HG03354 (cell line): ENCODE results near the gene ZG16.
"Not testable (repeated sequence)": the region's sequence is repeated elsewhere in the genome, so short reads cannot be mapped to it uniquely, and the experiment has no call there.

ENCODE experiments used
- ATAC-seq: cut with Tn5 transposase; IDR thresholded peaks from one replicate; pipeline ENCODE4 v1.9.1; 2021; ENCODE audit warnings: mild to moderate bottlenecking; ENCODE audit not compliant: unreplicated experiment, poor library complexity, severe bottlenecking

Gene ZG16

DNA sequence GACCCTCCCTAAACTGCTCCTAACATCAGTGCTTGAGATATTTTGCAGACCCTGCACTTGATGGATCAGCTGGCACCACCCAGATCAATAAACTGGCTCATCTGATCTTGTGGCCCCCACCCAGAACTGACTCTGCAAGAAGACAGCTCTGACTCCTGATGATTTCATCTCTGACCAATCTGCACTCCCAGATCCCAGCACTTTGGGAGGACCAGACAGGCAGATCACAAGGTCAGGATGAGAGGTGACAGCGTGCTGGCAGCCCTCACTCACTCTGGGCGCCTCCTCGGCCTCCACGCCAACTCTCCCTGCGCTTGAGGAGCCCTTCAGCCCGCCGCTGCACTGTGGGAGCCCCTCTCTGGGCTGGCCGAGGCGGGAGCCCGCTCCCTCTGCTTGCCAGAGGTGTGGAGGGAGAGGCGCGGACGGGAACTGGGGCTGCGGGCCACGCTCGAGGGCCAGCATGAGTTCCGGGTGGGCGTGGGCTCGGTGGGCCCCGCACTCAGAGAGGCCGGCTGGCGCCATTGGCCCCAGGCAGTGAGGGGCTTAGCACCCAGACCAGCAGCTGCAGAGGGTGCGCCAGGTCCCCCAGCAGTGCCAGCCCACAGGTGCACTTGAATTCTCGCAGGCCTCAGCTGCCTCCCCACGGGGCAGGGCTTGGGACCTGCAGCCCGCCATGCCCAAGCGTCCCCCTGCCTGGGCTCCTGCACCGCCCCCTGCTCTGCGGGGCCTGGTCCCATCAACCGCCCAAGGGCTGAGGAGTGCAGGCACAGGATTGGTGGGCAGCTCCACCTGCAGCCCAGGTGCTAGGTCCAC is 29.9 kb upstream of the ZG16 start:
- no peak for ATAC-seq

DNA sequence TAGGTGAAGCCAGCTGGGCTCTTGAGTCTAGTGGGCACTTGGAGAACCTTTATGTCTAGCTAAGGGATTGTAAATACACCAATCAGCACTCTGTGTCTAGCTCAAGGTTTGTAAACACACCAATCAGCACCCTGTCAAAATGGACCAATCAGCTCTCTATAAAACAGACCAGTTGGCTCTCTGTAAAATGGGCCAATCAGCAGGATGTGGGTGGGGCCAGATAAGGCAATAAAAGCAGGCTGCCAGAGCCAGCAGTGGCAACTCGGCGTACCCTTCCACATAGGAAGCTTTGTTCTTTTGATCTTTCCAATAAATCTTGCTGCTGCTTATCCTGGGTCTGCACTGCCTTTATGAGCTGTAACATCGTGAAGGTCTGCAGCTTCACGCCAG is 29.3 kb upstream of the ZG16 start:
- not testable (repeated sequence) for ATAC-seq

DNA sequence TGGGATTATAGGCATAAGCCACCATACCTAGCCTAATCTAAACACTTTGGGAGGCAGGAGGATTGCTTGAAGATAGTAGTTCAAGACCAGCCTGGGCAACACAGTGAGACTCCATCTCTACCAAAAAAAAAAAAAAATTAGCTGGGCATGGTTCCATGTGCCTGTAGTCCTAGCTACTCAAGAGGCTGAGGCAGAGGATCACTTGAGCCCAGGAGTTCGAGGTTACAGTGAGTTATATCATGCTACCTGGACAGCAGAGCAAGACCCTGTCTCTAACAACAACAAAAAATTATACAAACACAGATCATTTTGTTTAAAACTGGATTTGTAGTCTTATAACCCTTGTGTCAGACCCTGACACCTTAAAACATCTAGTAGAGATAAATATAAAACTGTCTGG is 24.5 kb upstream of the ZG16 start:
- no peak for ATAC-seq

DNA sequence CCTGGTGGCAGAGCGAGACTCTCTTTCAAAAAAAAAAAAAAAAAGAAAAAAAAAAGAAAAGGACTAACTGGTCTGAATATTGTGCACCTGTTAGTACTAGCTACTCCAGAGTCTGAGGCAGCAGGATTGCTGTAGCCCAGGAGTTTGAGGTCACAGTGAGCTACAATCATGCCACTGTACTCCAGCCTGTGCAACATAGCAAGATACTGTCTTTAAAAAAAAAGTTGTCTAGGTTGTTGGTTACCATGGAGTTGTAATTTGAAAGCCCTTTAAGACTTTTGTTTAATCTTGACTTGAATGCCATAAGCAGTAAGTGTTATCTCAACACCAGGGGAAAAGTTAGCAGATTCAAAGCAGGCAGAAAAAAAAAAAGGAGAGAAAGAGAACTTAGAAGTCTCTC is 21.4 kb upstream of the ZG16 start:
- ATAC-seq = no peak

DNA sequence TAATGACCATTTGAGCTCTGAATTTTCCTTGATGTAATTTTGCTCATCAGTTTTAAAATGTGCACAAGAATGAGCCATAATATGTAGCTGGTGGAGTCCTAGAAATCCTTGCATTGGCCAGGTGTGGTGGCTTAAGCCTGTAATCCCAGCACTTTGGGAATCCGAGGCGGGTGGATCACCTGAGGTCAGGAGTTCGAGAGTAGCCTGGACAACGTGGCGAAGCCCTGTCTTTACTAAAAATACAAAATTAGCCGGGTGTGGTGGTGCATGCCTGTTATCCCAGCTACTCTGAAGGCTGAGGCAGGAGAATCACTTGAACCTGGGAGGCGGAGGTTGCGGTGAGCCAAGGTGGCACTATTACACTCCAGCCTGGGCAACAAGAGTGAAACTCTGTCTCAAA is 21.0 kb upstream of the ZG16 start:
- not testable (repeated sequence) for ATAC-seq

DNA sequence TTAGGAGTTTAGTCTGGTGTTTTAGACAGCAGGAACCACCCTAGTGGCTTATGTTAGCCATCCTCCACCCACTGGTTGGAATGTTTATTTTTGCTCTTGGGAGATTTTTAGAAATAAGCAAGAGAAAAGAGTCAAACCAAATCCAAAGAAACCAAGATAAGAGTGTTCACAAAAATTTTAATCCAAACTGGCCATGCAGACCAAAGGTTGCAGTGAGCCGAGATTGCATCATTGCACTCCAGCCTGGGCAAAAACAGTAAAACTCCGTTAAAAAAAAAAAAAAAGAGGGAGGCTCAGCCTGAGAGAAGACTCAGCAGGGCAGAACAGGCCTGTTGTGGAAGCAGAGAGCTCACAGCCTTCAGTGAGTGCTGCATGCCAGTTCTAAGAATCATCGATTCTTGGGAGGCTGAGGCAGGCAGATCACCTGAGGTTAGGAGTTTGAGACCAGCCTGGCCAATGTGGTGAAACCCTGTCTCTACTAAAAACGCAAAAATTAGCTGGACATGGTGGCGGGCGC is 20.0 kb upstream of the ZG16 start:
- no peak for ATAC-seq

DNA sequence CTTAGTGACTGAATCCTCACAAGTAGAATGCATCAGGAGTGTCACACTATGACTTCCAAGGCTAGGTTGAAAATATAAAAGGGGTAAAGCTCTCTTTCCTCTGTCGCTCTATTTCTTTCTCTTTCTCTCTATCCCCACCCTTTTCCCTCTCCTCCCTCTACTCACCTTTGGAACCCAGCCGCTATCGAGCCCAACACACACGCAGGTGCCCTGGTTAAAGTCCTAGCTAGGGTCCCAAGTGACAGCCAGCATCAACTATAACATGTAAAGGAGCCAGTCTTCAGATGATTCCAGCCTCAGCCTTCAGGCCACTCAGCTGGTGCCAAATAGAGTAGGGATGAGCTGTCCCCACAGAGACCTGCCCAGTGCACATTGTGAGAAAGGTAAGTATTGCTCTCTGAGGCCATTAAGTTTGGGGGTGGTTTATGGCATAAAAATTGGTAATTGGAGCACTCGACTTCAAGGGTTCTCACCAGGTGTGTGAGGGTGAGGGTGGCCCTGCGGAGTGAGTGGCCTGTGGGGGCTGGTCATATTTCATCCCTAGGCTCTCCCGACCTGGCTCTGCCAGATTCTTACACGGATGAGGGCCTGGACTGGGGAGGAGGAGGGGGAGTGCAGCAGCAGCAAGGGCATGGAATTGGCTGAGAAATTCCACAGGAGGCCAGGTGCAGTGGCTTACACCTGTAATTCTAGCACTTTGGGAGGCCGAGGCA is 17.3 kb upstream of the ZG16 start:
- no peak for ATAC-seq

DNA sequence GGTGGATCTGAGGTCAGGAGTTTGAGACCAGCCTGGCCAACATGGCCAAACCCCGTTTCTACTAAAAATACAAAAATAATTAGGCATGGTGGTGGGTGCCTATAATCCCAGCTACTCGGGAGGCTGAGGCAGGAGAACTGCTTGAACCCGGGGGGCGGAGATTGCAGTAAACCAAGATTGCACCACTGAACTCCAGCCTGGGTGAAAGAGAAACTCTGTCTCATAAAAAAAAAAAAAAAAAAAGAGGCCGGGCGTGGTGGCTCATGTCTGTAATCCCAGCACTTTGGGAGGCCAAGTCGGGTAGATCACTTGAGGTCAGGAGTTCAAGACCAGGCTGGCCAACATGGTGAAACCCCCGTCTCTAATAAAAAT is 16.8 kb upstream of the ZG16 start:
- ATAC-seq = not testable (repeated sequence)

DNA sequence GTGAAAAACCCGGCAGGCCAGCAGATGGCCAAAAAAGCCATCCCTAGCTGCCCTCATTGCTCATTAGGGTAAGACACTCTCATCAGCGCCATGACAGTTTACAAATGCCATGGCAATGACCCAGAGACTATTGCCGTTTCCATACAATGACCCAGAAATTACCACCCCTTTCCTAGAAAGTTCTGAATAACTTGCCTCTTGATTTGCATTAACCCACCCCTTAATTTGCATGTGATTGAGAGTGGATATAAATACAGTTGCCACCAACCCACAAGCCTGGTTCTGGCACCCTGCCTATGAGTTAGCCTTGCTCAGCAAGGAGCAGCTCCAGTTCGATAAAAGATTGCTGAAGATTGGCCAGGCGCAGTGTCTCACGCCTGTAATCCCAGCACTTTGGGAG is 16.2 kb upstream of the ZG16 start:
- no peak for ATAC-seq

DNA sequence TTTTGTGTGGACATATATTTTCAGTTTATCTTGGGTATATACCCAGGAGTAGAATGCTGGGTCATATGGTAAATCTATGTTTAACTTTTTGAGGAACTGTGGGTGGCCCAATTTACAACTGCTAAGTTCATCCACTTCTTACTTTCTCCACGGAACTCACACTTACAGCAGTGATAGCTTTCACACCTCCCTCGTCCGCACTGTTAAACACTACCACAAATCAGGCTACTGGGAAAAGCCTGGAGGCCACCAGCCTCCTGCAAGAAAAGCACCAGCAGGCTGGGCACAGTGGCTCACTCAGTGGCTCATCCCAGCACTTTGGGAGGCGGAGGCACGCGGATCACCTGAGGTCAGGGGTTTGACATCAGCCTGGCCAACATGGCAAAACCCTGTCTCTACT is 14.7 kb upstream of the ZG16 start:
- no peak for ATAC-seq

DNA sequence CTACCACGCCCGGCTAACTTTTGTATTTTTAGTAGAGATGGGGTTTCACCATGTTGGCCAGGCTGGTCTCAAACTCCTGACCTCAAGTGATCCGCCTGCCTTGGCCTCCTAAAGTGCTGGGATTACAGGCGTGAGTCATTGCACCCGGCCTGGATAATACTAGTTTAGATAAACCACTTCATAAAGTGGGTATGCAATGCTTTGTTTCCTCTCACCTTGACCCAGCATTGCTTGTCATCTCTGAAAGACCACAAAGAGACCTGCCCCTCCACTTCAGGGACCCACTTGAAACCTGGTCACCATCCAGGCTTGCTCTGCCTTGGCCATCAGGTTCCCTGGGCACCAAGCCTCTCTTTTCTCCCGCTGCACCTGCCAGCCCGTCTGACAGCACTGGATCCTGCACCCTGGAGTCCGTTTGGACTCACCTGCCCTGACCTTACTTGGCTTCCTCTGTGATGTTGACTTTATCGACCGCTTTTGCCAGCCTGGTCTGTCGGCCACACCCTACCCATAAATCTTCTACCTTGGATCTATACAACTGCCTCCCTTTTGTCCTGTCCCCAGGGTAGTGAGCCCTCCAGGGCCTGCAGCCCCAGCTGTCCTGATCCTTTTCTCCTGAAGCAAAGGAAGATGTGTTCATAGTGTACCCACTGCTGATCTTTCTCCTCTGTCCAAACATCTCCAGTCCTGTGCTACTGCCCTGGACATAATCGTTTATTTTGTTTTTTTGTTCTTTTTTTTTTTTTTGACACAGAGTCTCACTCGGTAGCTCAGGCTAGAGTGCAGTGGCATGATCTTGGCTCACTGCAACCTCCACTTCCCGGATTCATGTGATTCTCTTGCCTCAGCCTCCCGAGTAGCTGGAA is 12.7 kb upstream of the ZG16 start:
- ATAC-seq = no peak

DNA sequence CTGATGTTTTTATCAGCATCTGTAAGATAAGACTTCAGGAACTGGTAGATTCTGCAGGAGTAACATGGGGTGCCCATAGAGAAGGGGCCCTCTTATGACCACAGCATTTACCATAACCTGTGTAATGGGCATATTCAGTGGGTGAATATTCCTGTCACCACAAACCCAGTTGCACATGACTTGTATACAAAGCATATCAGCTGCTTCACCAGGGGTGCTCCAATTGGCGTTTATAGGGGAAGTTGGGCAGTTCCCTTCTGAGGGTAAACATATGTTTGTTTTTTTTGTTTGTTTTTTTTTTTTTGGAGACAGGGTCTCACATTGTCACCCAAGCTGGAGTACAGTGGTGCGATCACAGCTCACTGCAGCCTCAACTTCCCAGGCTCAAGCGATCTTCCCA is 11.5 kb upstream of the ZG16 start:
- no peak for ATAC-seq

DNA sequence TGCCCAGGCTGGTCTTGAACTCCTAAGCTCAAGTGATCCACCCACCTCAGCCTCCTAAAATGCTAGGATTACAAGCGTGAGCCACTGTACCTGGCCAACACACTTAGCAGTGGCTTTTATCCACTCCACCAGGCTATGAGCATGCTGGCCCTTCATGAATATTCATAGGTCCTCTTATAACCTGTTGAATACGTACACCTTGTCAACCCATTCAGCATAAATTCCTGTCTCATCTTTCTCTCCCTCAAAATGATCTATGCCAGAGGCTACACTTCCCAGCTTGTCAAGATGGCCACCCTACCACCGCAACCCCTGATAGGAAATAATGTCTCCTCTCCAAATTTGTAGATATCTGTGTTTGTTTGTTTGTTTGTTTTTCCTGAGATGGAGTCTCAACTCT is 11.0 kb upstream of the ZG16 start:
- no peak for ATAC-seq

DNA sequence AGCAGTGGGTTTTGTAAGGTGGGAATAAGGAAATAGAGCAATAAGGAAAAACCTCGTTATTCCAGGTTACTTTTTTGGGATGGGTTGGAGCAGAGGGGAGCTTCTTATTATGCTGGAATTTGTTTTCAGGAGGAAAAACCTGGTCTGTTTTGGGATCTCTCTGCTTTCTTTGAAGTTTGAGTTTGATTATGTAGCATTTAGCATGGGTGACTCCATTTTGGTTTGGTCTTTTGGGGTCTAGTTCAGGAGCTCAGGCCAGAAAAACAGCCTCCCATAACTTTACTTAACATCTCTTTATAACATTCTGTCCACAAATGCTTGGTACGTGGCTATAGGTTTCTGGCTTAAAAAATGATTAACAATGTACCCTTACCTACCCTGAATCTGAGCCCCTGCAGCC is 8.5 kb upstream of the ZG16 start:
- ATAC-seq = no peak

DNA sequence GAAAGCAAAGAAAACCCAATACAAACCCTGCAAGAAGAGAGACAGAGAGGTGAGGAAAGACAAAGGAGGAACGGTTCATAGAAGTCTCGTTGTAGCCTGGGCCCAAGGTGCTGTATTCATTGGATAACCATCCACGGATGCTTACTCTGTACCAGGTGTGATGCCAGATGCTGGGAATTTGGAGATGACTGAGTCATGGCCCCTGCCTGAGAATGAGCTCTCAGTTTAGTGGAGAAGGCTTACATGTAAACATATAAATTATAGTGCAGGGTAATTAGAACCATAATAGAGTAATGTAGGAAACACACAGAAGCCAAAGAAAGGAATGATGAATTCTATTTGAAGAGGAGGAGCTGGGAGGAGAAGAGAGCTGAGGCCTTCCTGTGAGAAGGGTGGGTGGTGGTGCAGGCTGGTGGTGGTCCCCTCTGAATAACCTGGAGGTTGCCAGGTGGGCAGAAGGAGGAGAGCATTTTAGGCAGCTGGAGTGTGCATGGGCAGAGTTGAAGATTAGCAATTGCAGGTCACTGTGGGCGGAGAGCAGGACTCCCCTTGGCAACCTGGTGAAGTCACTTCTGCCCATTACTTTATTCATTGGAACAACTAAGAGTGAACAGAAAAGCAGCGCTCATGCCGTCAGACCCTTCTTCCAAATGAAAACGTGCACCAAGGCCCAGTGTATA is 7.7 kb upstream of the ZG16 start:
- no peak for ATAC-seq

DNA sequence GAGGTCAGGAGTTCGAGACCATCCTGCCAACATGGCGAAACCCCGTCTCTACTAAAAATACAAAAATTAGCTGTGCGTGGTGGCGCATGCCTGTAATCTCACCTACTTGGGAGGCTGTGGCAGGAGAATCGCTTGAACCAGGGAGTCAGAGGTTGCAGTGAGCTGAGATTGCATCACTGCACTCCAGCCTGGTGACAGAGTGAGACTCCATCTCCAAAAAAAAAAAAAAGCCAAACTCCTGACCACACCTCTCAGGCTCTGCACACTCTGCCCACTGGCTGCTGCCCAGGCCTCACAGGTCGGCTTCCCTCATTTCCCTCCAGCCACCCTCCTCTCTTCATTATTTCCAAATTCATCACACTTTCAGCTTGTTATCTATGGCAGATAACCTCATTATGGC is 5.7 kb upstream of the ZG16 start:
- not testable (repeated sequence) for ATAC-seq

DNA sequence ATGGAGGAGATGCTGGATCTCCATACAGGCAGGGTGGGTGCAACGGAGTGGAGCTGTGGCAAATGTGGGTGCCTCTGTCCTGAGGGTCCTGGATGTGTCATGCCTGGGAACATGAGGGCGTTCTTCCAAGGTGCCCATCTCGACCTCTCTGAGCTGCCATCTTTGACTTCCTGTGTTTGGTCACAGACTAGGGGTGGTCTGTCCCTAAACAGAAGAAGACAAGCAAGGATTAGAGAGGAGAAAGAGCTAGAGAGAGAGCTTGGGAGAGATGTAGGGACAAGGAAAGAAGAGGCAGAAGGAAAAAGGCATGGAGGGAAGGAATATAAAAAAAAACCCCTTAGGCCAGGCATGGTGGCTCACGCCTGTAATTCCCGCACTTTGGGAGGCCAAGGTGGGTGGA is 3.3 kb upstream of the ZG16 start:
- ATAC-seq = no peak

DNA sequence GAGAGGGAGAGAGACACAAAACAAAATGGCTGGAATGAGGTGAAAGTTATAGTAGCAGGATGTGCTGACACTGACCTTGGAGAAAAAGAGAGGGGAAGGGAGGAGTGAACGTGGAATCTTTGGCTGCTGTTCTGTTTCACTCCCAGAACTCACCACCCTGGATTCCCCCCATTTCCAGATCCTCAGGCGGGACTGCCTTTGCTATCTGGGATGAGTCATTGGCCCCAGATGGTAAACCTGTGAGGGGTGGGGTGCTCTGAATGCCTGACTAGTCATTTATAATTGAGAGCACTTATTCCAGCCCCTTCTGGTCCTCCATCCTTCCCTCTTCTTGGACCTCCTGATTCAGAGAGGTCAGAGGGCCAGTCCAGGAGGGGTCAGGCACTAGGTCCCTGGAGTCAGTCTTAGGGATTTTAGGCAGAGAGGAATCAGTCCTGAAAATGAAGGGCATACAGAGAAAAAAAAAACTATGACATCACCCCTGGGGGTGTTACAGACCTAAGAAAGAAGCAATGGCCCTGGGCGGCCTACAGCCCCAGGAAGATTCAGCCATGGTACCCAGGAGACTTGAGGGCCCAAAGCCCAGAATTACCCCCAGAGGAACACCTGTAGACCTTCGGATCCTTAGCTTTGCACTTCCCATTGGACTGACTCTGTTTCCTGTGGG is 2.2 kb upstream of the ZG16 start:
- ATAC-seq = no peak

DNA sequence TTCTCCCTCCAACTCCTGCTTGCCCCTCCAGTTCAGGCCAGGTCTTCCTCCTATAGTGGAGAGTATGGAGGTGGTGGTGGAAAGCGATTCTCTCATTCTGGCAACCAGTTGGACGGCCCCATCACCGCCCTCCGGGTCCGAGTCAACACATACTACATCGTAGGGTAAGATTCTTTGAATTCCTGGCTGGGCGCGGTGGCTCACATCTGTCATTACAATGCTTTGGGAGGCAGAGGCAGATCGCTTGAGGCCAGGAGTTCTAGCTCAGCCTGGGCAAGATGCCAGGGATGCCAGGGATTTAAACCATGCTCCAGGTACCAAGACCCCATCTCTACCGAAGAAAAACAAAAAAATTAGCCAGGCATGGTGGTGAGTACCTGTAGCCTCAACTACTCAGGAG is 1.4 kb downstream of the ZG16 start:
- ATAC-seq = no peak
